ENCODE data around the gene ANAPC1.
"Not testable (repeated sequence)": the region's sequence is repeated elsewhere in the genome, so short reads cannot be mapped to it uniquely, and the experiment has no call there.

Gene ANAPC1

DNA sequence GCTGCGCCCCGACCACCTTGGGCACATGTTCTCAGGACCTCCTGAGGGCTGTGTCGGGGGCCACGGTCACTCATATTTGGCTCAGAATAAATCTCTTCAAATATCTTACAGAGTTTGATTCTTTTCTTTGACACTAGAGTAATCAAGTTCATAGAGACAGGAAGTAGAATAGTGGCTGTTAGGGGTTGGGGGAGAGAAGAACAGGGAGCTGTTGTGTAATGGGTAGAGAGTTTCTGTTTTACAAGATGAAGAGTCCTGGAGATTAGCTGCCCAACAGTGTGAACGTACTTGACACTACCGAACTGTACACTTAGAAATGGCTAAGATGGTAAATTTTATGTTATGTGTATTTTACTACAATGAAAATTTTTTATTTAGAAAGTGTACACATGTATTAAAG lies 148.6 kb downstream of the ANAPC1 start:
- not testable (repeated sequence) for DNase-seq (ENCODE audit: low read depth, low spot score)

DNA sequence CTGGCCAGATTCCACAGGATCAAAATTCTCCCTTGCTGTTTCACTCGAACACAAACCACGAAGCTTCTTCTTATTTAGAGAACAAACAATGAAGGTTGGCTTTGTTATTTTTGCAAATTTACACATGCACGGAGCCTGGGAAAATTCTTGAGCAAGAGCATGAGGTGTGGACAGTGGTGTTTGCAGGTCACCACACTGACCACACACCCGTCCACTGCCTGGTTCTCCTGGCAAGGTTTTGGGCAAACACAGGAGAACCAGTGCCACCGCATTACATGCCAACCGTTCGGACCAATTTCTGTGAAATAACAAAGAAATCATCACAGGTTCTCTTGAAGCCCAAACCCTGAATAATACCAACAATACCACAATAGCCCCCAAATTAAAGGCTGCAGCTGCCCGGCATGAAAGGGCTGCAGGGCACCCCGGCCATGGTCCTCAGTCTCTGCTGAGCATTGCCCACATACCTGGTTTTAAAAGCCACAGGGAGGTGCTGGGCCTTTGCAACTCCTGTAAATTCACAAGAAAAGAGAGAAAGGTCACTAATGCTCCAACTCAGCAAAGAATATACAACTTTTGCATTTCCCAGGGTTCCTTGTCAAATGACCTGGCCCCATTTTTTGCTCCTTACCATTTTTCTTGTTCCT lies 154.1 kb downstream of the ANAPC1 start:
- not testable (repeated sequence) for DNase-seq (ENCODE audit: low read depth, low spot score)

DNA sequence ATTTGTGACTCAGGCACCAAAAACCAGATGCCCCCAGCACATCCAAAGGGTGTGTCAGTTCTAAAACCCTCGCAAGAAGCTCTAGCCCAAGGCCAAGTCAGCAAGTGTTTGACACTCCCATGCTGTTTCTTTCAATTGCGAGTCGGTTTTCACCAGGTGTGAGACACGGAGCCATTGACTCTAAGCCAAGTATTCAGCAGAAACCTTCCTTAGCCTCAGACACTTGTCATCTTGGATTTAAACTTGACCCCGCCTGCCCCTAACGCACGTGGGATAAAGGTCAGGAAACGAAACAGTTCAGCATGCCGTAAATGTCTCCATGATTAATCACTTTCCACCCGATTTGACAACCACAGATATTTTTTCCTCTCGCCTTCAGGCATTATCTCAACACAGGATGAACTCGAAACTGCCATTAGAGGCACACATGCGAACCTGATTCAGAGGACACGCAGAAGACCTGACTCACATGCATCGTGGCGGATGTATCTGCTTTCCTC lies 156.3 kb downstream of the ANAPC1 start:
- DNase-seq (ENCODE audit: low read depth, low spot score), result not testable (repeated sequence)

DNA sequence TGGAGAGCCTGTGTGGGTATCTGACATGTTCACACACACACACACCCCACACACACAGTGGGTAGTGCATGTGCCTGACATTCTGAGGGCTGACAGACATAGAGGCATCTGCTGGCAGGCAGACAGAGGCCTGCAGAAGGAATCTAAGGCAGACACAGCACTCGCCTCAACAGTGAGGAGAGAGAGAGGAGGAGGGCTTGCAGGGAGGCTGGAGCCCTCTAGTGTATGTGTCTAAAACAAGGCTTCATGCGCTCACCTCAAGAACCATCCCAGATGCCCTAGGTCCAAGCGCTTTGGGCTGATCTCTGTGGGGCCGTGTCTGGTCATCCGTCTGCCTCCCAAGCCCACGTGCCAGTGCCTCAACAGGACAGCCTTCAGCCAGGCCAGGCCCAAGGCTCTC lies 158.3 kb downstream of the ANAPC1 start:
- DNase-seq (ENCODE audit: low read depth, low spot score), result not testable (repeated sequence)

DNA sequence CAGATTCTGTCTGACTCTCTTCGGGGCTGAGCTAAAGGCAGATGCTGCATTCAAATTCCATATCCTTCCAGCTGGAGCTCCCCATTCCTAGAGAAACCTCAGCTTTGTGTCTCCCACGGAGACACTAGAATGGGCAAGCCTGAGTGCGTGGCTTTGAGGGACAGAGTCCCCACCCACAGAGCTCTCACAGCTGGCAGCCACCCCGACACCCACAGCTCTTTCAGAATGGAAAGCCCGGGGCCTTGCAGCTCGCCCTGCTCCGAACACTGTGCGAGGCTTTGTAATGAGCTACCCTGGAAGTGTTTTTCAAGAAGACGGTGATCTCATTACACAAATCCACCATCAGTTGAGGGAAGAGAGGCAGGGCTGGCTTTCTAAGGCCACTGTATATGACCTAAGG lies 164.4 kb downstream of the ANAPC1 start:
- DNase-seq (ENCODE audit: low read depth, low spot score), result not testable (repeated sequence)
